GM12872 (cell line): Measurements from ENCODE around the gene TMEM178A.

Experiments
- CTCF ChIP-seq: IDR thresholded peaks from 3 replicates; pipeline ENCODE4 v1.5.1; 2011; ENCODE audit warnings: low read depth, mild to moderate bottlenecking, low read length, moderate library complexity; ENCODE audit not compliant: insufficient read depth

Gene TMEM178A

GRCh38 chr2:39723946-39724827 is 58.5 kb downstream of the TMEM178A start:
- TF ChIP-seq CTCF: no peak

- TF ChIP-seq CTCF: no peak
Measured at GRCh38 chr2:39724828-39725144, 59.1 kb downstream of the TMEM178A start.

GRCh38 chr2:39725401-39725800 is 59.7 kb downstream of the TMEM178A start:
- no peak for TF ChIP-seq CTCF

- TF ChIP-seq CTCF: peak; percentile 75
Measured at GRCh38 chr2:39728941-39729351, 63.2 kb downstream of the TMEM178A start.

- no peak for TF ChIP-seq CTCF
Measured at GRCh38 chr2:39730276-39730675, 64.6 kb downstream of the TMEM178A start.

- TF ChIP-seq CTCF: peak; percentile 71
Measured at GRCh38 chr2:39730685-39731302, 65.1 kb downstream of the TMEM178A start.

GRCh38 chr2:39731546-39731945 is 65.8 kb downstream of the TMEM178A start:
- no peak for TF ChIP-seq CTCF
